Esophagus squamous epithelium (tissue), 4 donors: ENCODE results near the gene DYDC2.

Experiments
- CTCF ChIP-seq, 6 experiments: fragments of 450-650 bp in 4 of 6; fragments of 200-600 bp in 2 of 6; sonication (generic) in 2 of 6; IDR thresholded peaks; one replicate each; pipeline ENCODE4 v1.5.1; 2016 to 2019; ENCODE audit warnings: antibody characterized with exemption in 6 of 6, mild to moderate bottlenecking in 4 of 6, moderate library complexity in 4 of 6
- POLR2A ChIP-seq, 4 donors: fragments of 450-650 bp; IDR thresholded peaks; one replicate each; pipeline ENCODE4 v1.6.1; 2017; ENCODE audit warnings: antibody characterized with exemption in 4 of 4, mild to moderate bottlenecking in 4 of 4, moderate library complexity in 3 of 4

DNA sequence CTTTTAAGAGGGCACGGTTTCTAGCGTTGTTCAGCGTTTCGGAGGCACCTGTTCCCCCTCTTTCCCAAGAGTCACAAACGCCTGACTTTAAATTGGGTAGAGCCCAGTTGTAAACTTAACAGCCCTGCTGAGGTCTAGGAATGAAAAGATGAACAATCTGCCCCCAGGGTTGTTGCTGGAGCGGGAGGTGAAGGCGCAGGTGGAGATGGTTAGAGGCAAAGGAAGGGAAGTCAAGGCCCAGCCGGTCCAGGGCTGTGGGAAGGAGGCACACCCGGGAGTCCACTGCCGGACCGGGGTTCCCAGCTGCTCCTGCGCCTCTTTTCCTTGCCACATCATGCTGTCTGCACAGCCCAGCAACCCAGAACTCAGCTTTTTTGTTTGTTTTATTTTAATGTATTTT, 52.5 kb downstream of the DYDC2 start:
- no peak for TF ChIP-seq CTCF (IDR thresholded peaks at IDR 0.05)
- no peak for TF ChIP-seq POLR2A (IDR thresholded peaks at IDR 0.05)
